HG03457 (cell line): Measurements from ENCODE around the gene RPS5.
"Not testable (repeated sequence)": the region's sequence is repeated elsewhere in the genome, so short reads cannot be mapped to it uniquely, and the experiment has no call there.

Experiments
- ATAC-seq: cut with Tn5 transposase; IDR thresholded peaks from one replicate; pipeline ENCODE4 v1.9.1; 2021; ENCODE audit warnings: moderate number of reproducible peaks; ENCODE audit not compliant: unreplicated experiment

The RPS5 gene

GRCh38 chr19:58403920-58404478, 16.9 kb downstream of the RPS5 start:
- ATAC-seq = not testable (repeated sequence)

- no peak for ATAC-seq
These were observed 20.0 kb downstream of the RPS5 start for GRCh38 chr19:58406818-58407657.

- no peak for ATAC-seq
These were observed 20.6 kb downstream of the RPS5 start for GRCh38 chr19:58407658-58408151.

DNA sequence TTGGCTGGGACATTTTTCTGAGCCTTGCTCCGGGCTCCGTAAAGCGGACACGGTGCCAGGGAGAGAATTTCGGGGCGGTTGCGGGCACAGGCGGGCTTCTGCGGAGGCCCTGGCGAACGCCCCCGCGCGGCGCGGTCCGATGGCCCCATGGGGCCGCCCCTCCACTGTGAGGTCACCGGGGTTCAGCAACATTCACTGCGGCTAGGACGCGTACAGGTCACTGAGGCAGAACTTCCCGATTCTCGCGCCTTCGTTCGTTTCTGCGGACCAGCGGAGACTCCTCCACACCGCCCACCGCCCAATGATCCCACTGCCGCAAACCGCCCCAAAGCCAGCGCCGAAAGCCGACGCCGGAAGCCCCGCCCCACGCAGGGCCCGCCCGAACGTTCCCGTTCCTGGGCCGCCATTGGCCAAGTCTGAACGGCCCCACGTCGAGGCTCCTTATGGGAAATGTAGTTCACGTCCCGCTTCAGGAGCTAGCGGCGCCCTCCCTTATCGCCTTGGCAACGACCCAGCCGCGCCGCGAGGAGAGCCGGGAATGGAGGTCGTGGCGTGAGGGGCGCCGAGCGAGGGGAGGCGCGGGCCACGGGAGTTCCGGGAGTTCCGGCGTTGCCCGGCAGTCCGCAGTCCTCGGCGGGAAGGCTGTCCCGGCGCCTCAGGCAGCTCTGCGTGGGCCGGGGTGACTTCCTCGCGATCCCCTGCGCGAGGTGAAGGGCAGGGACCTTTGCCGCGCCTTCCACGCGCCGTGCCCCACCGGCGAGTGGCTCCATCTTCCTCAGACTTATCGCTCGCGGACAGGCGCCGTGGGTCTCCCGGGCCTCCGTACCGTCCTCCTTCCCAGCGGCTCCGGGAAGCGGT, 21.3 kb downstream of the RPS5 start, which contains the start of gene ZNF584:
TSS of gene ZNF584 (plus strand) at position 498 of the 858 bp plus-strand sequence. CDS start 499 bp downstream, outside the sequence.
- ATAC-seq = peak; percentile 90

- no peak for ATAC-seq
These were observed 22.1 kb downstream of the RPS5 start for GRCh38 chr19:58409010-58409790.

DNA sequence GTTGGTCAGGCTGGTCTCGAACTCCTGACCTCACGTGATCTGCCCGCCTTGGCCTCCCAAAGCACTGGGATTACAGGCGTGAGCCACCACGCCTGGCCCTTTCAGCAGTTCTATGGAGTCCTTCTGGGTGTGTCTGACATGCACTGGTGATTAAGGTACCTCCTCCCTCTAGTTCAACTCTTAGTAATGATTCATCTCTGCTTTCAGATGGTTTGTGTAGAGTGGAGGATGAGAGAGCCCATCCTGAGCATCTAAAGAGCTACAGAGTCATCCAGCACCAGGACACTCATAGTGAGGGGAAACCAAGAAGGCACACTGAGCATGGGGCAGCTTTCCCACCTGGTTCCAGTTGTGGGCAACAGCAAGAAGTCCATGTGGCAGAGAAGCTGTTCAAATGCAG, 29.5 kb downstream of the RPS5 start:
- ATAC-seq = no peak

GRCh38 chr19:58417071-58417470, 30.0 kb downstream of the RPS5 start:
- no peak for ATAC-seq

- ATAC-seq = no peak
These were observed 41.5 kb downstream of the RPS5 start for GRCh38 chr19:58428617-58429016.

- no peak for ATAC-seq
These were observed 42.7 kb downstream of the RPS5 start for GRCh38 chr19:58429745-58430144.

- ATAC-seq = no peak
These were observed 47.1 kb downstream of the RPS5 start for GRCh38 chr19:58434217-58434616.

DNA sequence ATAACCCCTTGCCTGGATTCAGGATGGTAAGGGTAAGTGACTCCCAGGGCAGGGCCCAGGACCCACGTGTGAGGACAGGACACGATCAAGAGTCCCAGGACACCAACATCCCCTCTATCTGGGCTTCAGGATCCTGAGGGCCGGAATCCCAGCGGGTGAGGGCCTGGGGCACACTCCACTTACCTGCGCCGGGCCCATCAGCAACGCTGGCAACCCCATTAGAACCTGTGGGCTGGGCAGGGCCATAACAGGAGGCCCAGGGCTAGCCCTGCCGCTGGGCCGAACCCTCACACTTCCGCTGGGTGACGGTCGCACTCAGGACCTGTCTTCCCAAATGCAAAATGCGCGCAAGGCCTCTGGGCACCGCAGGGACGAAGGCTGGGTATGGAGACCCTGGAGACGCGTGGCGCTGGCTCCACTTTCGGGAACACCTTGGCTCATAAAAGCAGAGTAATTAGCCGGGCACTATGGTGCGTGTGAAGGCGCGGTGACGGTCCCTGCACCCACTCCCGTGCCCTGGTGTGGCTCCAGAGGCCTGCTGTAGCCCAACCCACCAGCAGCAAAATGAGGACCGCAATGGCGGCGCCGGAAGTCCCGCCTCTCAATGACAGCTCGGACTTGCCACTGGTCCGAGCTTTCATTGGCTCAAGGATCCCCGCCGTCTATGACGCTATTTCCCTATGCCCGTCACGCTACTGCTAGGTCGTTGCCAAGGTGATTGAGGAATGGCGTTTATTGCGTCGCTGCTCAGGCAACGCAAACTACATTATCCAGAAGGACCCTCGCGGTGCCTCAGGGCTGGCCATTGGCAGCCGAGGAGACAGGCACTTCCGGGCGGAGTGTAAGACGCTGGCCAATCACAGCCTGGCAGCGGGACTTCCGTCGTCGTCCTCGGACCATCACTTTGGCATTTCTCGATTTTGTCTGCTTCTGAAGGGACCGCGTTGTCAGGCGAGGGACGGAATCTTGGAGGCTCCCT, 52.8 kb downstream of the RPS5 start, which contains the start of gene ZNF132:
TSS of gene ZNF132 (minus strand) at position 578 of the 979 bp plus-strand sequence. CDS start at position 246, 332 bp downstream.
- ATAC-seq = peak; percentile 89

DNA sequence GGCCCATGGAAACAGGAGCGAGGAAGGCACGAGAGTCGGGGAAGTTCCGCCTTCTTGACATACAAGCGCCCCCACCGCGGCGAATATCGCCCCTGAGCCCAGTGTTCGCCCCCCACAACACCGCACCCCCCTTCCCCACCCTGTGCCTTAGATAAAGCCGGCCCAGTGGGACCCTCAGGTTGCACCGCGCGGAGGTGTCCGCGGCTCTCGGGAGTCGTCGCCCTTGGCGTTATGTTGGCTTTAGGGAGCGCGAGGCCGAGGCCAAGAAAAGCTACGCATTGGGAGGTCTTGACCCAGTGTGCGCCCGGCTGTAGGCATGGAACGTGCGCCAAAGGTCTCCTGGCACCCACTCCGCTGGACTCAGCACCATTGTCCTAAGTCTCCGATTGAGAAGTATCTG, 53.5 kb downstream of the RPS5 start:
- no peak for ATAC-seq

DNA sequence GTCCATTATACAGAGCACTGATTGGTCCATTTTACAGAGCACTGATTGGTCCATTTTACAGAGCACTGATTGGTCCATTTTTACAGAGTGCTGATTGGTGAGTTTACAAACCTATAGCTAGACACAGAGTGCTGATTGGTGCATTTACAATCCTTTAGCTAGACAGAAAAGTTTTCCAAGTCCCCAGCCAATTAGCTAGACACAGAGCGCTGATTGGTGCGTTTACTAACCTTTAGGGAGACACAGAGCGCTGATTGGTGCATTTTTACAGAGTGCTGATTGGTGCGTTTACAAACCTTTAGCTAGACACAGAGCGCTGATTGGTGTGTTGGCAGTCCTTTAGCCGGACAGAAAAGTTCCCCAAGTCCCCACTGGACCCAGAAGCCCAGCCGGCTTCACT, 55.9 kb downstream of the RPS5 start:
- not testable (repeated sequence) for ATAC-seq
